OCI-LY7 (cell line): ENCODE results near the gene GEN1. TPM values are rescaled to one million over a fixed set of nuclear protein-coding genes. Genes with fewer than 3 reads are reported as not detected.
"Not testable (repeated sequence)": the region's sequence is repeated elsewhere in the genome, so short reads cannot be mapped to it uniquely, and the experiment has no call there.

Experiments
- BruUV-seq: library from RNA; stranded (reverse); fragments of 400-500 nt; replicated peaks from 2 replicates; lab custom pipeline; 2021; lab: Mats Ljungman, UMichigan
- CTCF ChIA-PET: fragments of 300-600 bp; sonication (Branson Sonifier 250); formaldehyde crosslinking; loops from one replicate; lab custom pipeline; 2022; ENCODE audit warnings: antibody characterized with exemption; ENCODE audit not compliant: unreplicated experiment; lab: Charles Lee
- POLR2A ChIA-PET: fragments of 300-600 bp; sonication (Branson Sonifier 250); formaldehyde crosslinking; loops from one replicate; lab custom pipeline; 2022; ENCODE audit warnings: antibody characterized with exemption; lab: Charles Lee
- DNase-seq: peaks from one replicate; pipeline ENCODE4 v3.0.0-alpha.2; 2015; ENCODE audit warnings: low spot score
- H2AFZ ChIP-seq: fragments of 200-600 bp; sonication (generic), shearing (Covaris generic); 2 replicates; pipeline ENCODE4 v1.6.1; 2014; ENCODE audit warnings: mild to moderate bottlenecking, antibody characterized with exemption, low read length, moderate library complexity
- H3K27ac ChIP-seq: fragments of 200-600 bp; sonication (generic); 2 replicates; pipeline ENCODE4 v1.5.1; 2014; ENCODE audit warnings: mixed run types, low read depth, mild to moderate bottlenecking, moderate library complexity, low read length, inconsistent platforms; ENCODE audit not compliant: poor library complexity, severe bottlenecking
- H3K36me3 ChIP-seq: fragments of 200-600 bp; sonication (generic); 2 replicates; pipeline ENCODE4 v1.6.1; 2014; ENCODE audit warnings: mild to moderate bottlenecking, antibody characterized with exemption, low read length, moderate library complexity, mixed read lengths; ENCODE audit not compliant: insufficient read depth
- H3K4me1 ChIP-seq: fragments of 200-600 bp; sonication (generic); 2 replicates; pipeline ENCODE4 v1.5.1; 2014; ENCODE audit warnings: mild to moderate bottlenecking, low read length; ENCODE audit not compliant: insufficient read depth, poor library complexity, severe bottlenecking
- H3K4me2 ChIP-seq: fragments of 200-600 bp; sonication (generic); 2 replicates; pipeline ENCODE4 v1.6.1; 2014; ENCODE audit warnings: mild to moderate bottlenecking, low read length
- H3K4me3 ChIP-seq: fragments of 200-600 bp; sonication (generic); 2 replicates; pipeline ENCODE4 v1.5.1; 2014; ENCODE audit warnings: mild to moderate bottlenecking, low read depth, low read length; ENCODE audit not compliant: poor library complexity, severe bottlenecking
- H3K79me2 ChIP-seq: fragments of 200-600 bp; sonication (generic); 2 replicates; pipeline ENCODE4 v1.6.1; 2016; ENCODE audit warnings: low read depth, mild to moderate bottlenecking, low read length, moderate library complexity, mixed read lengths; ENCODE audit not compliant: insufficient read depth
- H3K9me2 ChIP-seq: fragments of 200-600 bp; sonication (generic); 2 replicates; pipeline ENCODE4 v1.6.1; 2016; ENCODE audit warnings: mild to moderate bottlenecking, low read length, mixed read lengths; ENCODE audit not compliant: insufficient read depth
- H3K9me3 ChIP-seq: fragments of 200-600 bp; sonication (generic); 2 replicates; pipeline ENCODE4 v1.6.1; 2014; ENCODE audit warnings: mild to moderate bottlenecking, mixed run types, low read length, mixed read lengths
- H4K20me1 ChIP-seq: fragments of 200-600 bp; sonication (generic); 2 replicates; pipeline ENCODE4 v1.6.1; 2014; ENCODE audit warnings: mild to moderate bottlenecking, antibody characterized with exemption, low read length, moderate library complexity, mixed read lengths; ENCODE audit not compliant: insufficient read depth
- CTCF ChIP-seq: fragments of 200-600 bp; sonication (generic); conservative IDR thresholded peaks from 2 replicates; pipeline ENCODE4 v1.5.1; 2014; ENCODE audit warnings: mild to moderate bottlenecking, antibody characterized with exemption, low read length, moderate library complexity, mixed read lengths
- EZH2phosphoT487 ChIP-seq: fragments of 200-600 bp; sonication (generic); IDR thresholded peaks from 2 replicates; pipeline ENCODE4 v1.6.1; 2018; ENCODE audit warnings: low read depth, borderline replicate concordance, mild to moderate bottlenecking, mixed run types, antibody characterized with exemption, low read length, moderate library complexity, mixed read lengths
- intact Hi-C: fragments of 100-400 bp; cut with micrococcal nuclease; formaldehyde crosslinking; loops from one replicate; pipeline ENCODE4 v1.10.0; 2022; ENCODE audit not compliant: unreplicated experiment
- total RNA-seq, 2 experiments: library from RNA; depleted of rRNA in 1 of 2; stranded (reverse); fragments of >200 nt in 1 of 2; shearing (Covaris generic) in 1 of 2; gene quantifications; 2 replicates each; pipeline ENCODE4 v1.2.3, GENCODE V29; 2014 to 2022

GEN1 gene
- total RNA-seq, 2 experiments from 2014 or later, result 52.5 to 112 TPM

GRCh38 chr2:17822445-17823117 is 68.6 kb downstream of the GEN1 start:
- BruUV-seq, result no TSS peak
- Histone ChIP-seq H3K4me1 (peaks cover 29% of the 10 kb centered on the region), H3K36me3 (no peaks in the 10 kb centered on the region), H3K4me3 (peak overlapping the region; percentile 9), H3K79me2 (no peaks in the 10 kb centered on the region), H3K9me3 (no peaks in the 10 kb centered on the region), H3K9me2 (no peaks in the 10 kb centered on the region), H3K4me2 (peak overlapping the region; percentile 56), H4K20me1 (no peaks in the 10 kb centered on the region), H2AFZ (peak overlapping the region; percentile 96), H3K27ac (peak overlapping the region; percentile 22)
- ChIA-PET POLR2A (interaction anchor here (0.7 to 1.7 kb wide), 5 partner anchors 9 to 872 kb away, joined by 3 to 12 read pairs (median 5); no protein-coding TSS in a partner anchor), CTCF (no interaction called here)
- peak; percentile 34 for DNase-seq
- intact Hi-C loops, result no loop called here
- no peak for TF ChIP-seq CTCF

GRCh38 chr2:17823646-17824045 is 69.7 kb downstream of the GEN1 start:
- intact Hi-C loops, H4K20me1 ChIP-seq, CTCF ChIA-PET, DNase-seq, H3K79me2 ChIP-seq, H3K4me3 ChIP-seq, H3K27ac ChIP-seq, H3K9me2 ChIP-seq, H3K4me2 ChIP-seq, BruUV-seq, H3K9me3 ChIP-seq, H3K36me3 ChIP-seq: not testable (repeated sequence)
- peak overlapping the region; percentile 96; the same call in 1 of the 2 replicates for H2AFZ ChIP-seq
- peaks cover 29% of the 10 kb centered on the region for H3K4me1 ChIP-seq
- POLR2A ChIA-PET, result interaction anchor here (0.6 to 1.7 kb wide), 5 partner anchors 10 to 321 kb away, joined by 3 to 12 read pairs (median 4); no protein-coding TSS in a partner anchor

- H3K4me3 ChIP-seq, result no peak overlapping the region
- no TSS peak for BruUV-seq
- H3K27ac ChIP-seq, result no peak overlapping the region
- no peak for DNase-seq
- H3K4me1 ChIP-seq, result peaks cover 10% of the 10 kb centered on the region
- intact Hi-C loops, result no loop called here
- no peak overlapping the region for H2AFZ ChIP-seq
- H3K9me2 ChIP-seq, result no peaks in the 10 kb centered on the region
- H4K20me1 ChIP-seq, result no peaks in the 10 kb centered on the region
- no peaks in the 10 kb centered on the region for H3K36me3 ChIP-seq
- ChIA-PET CTCF (no interaction called here), POLR2A (no interaction called here)
- no peak overlapping the region for H3K4me2 ChIP-seq
- H3K9me3 ChIP-seq, result no peaks in the 10 kb centered on the region; the same call in 1 of the 2 replicates
- no peaks in the 10 kb centered on the region for H3K79me2 ChIP-seq
- no peak for TF ChIP-seq EZH2phosphoT487
- TF ChIP-seq CTCF, result no peak
These were observed 73.4 kb downstream of the GEN1 start for GRCh38 chr2:17827316-17827715.
